G401 (cell line): ENCODE data around the gene CORO7. TPM values are rescaled to one million over a fixed set of nuclear protein-coding genes. Genes with fewer than 3 reads are reported as not detected.

ENCODE experiments used
- DNase-seq: peaks from one replicate; pipeline ENCODE4 v3.0.0-alpha.2; 2015; ENCODE audit warnings: low spot score
- in situ Hi-C: cut with HindIII; loops from 2 replicates; pipeline ENCODE4 v1.10.0; 2016; ENCODE audit warnings: low sequenced_read_pairs, mixed read lengths
- total RNA-seq: library from RNA; depleted of rRNA; stranded (reverse); fragments of >200 nt; shearing (Covaris generic); gene quantifications from 2 replicates; pipeline ENCODE4 v1.2.3, GENCODE V29; 2014; rRNA removed

CORO7 gene
- 34.2 and 39.5 TPM in 2 replicates for total RNA-seq

- peak; percentile 94 for DNase-seq
- in situ Hi-C loops, result no loop called here
These were observed at the start of gene CORO7 for GRCh38 chr16:4416200-4417032. CORO7 (minus strand) TSS chr16:4416596; CDS start chr16:4416518, 78 bp downstream.

- DNase-seq, result no peak
- in situ Hi-C loops, result no loop called here
These were observed 47.2 kb upstream of the CORO7 start for GRCh38 chr16:4463522-4464163.

GRCh38 chr16:4461250-4462085, 45.1 kb upstream of the CORO7 start:
- in situ Hi-C loops, result no loop called here
- DNase-seq, result peak; percentile 19

- in situ Hi-C loops, result no loop called here
- DNase-seq, result no peak
These were observed 44.5 kb upstream of the CORO7 start for GRCh38 chr16:4460936-4461249.

GRCh38 chr16:4455951-4456350, 39.6 kb upstream of the CORO7 start:
- in situ Hi-C loops, result no loop called here
- no peak for DNase-seq

GRCh38 chr16:4455081-4455480, 38.7 kb upstream of the CORO7 start:
- in situ Hi-C loops, result no loop called here
- no peak for DNase-seq

GRCh38 chr16:4454623-4455022, 38.2 kb upstream of the CORO7 start:
- in situ Hi-C loops, result no loop called here

GRCh38 chr16:4452674-4453073, 36.3 kb upstream of the CORO7 start:
- DNase-seq, result no peak
- in situ Hi-C loops, result no loop called here

More at GRCh38 chr16:4454623-4455022, 38.2 kb upstream of the CORO7 start:
- DNase-seq, result no peak

- DNase-seq, result no peak
- in situ Hi-C loops, result no loop called here
These were observed 34.6 kb upstream of the CORO7 start for GRCh38 chr16:4450931-4451519.

- in situ Hi-C loops, result no loop called here
- no peak for DNase-seq
These were observed 34.0 kb upstream of the CORO7 start for GRCh38 chr16:4450430-4450829.

GRCh38 chr16:4443986-4444385, 27.6 kb upstream of the CORO7 start:
- in situ Hi-C loops, result no loop called here
- no peak for DNase-seq

GRCh38 chr16:4443271-4443670, 26.9 kb upstream of the CORO7 start:
- in situ Hi-C loops, result no loop called here
- no peak for DNase-seq

- DNase-seq, result no peak
- in situ Hi-C loops, result no loop called here
These were observed 26.0 kb upstream of the CORO7 start for GRCh38 chr16:4442371-4442770.

- DNase-seq, result no peak
- in situ Hi-C loops, result no loop called here
These were observed 21.0 kb upstream of the CORO7 start for GRCh38 chr16:4437366-4437765.

GRCh38 chr16:4435337-4436067, 19.1 kb upstream of the CORO7 start:
- no peak for DNase-seq
- in situ Hi-C loops, result no loop called here

- in situ Hi-C loops, result no loop called here
- no peak for DNase-seq
These were observed 17.8 kb upstream of the CORO7 start for GRCh38 chr16:4433914-4434787.

GRCh38 chr16:4433228-4433627, 16.8 kb upstream of the CORO7 start:
- no peak for DNase-seq
- in situ Hi-C loops, result no loop called here

- in situ Hi-C loops, result no loop called here
- no peak for DNase-seq
These were observed 14.6 kb upstream of the CORO7 start for GRCh38 chr16:4431023-4431422.
